ENCODE measurements around the gene KCNQ2. TPM values are rescaled to one million over a fixed set of nuclear protein-coding genes. Genes with fewer than 3 reads are reported as not detected.

The KCNQ2 gene
- total and polyA plus RNA-seq, 2 experiments from 2014 or later = 68.5 to 92.4 TPM

- Histone ChIP-seq H3K79me2 (replicated peaks; ENCODE audit: insufficient read depth) (no peaks in the 10 kb centered on the region), H3K9me2 (ENCODE audit: insufficient read depth) (no peaks in the 10 kb centered on the region), H3F3A (replicated peaks; ENCODE audit: low read depth) (no peaks in the 10 kb centered on the region), H3K27ac (ENCODE audit: low read depth) (no peak overlapping the region), H2AFZ (no peak overlapping the region), H3K4me2 (no peak overlapping the region), H3K4me3 (no peak overlapping the region), H4K20me1 (replicated peaks; ENCODE audit: insufficient read depth) (no peaks in the 10 kb centered on the region), H3K27me3 (ENCODE audit: insufficient read depth) (peaks cover 36% of the 10 kb centered on the region), H3K36me3 (ENCODE audit: insufficient read depth) (no peaks in the 10 kb centered on the region), H3K4me1 (ENCODE audit: insufficient read depth) (peaks cover 20% of the 10 kb centered on the region)
- Mint-ChIP-seq H3K4me3 (peak overlapping the region; percentile 57; the same call in 1 of the 3 replicates), H3K27ac (no peak overlapping the region), H3K36me3 (ENCODE audit: low read depth) (no peaks in the 10 kb centered on the region; the same call in 2 of the 3 replicates), H3K27me3 (ENCODE audit: insufficient read depth, low read depth, poor library complexity) (peaks cover 28% of the 10 kb centered on the region), H3K4me1 (peaks cover 5% of the 10 kb centered on the region; the same call in 2 of the 3 replicates), H3K9me3 (peaks cover 11% of the 10 kb centered on the region; the same call in 1 of the 3 replicates)
- DNase-seq (ENCODE audit: low spot score) (no peak), ATAC-seq (no peak)
- TF ChIP-seq EZH2 (IDR thresholded peaks at IDR 0.05; ENCODE audit: low read depth, unreplicated experiment) = no peak
- no peak for TF ChIP-seq NANOG (IDR thresholded peaks at IDR 0.05; ENCODE audit: borderline replicate concordance)
- TF ChIP-seq, protein P1, sequence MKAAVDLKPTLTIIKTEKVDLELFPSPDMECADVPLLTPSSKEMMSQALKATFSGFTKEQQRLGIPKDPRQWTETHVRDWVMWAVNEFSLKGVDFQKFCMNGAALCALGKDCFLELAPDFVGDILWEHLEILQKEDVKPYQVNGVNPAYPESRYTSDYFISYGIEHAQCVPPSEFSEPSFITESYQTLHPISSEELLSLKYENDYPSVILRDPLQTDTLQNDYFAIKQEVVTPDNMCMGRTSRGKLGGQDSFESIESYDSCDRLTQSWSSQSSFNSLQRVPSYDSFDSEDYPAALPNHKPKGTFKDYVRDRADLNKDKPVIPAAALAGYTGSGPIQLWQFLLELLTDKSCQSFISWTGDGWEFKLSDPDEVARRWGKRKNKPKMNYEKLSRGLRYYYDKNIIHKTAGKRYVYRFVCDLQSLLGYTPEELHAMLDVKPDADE (IDR thresholded peaks at IDR 0.05) = no peak
- no peak for TF ChIP-seq ZNF331 (CRISPR knock-in tag; IDR thresholded peaks at IDR 0.05; ENCODE audit: low read depth)
- TF ChIP-seq STAT1 (IDR thresholded peaks at IDR 0.05; ENCODE audit: unreplicated experiment) = no peak
- no peak for TF ChIP-seq ZNF114 (CRISPR knock-in tag; IDR thresholded peaks at IDR 0.05)
- no peak for TF ChIP-seq EZH2phosphoT487 (IDR thresholded peaks at IDR 0.05; ENCODE audit: unreplicated experiment)
- no peak for TF ChIP-seq POLR2AphosphoS5 (IDR thresholded peaks at IDR 0.05; ENCODE audit: low read depth)
- no peak for TF ChIP-seq ZNF462 (CRISPR knock-in tag; IDR thresholded peaks at IDR 0.05)
- TF ChIP-seq, protein P2, sequence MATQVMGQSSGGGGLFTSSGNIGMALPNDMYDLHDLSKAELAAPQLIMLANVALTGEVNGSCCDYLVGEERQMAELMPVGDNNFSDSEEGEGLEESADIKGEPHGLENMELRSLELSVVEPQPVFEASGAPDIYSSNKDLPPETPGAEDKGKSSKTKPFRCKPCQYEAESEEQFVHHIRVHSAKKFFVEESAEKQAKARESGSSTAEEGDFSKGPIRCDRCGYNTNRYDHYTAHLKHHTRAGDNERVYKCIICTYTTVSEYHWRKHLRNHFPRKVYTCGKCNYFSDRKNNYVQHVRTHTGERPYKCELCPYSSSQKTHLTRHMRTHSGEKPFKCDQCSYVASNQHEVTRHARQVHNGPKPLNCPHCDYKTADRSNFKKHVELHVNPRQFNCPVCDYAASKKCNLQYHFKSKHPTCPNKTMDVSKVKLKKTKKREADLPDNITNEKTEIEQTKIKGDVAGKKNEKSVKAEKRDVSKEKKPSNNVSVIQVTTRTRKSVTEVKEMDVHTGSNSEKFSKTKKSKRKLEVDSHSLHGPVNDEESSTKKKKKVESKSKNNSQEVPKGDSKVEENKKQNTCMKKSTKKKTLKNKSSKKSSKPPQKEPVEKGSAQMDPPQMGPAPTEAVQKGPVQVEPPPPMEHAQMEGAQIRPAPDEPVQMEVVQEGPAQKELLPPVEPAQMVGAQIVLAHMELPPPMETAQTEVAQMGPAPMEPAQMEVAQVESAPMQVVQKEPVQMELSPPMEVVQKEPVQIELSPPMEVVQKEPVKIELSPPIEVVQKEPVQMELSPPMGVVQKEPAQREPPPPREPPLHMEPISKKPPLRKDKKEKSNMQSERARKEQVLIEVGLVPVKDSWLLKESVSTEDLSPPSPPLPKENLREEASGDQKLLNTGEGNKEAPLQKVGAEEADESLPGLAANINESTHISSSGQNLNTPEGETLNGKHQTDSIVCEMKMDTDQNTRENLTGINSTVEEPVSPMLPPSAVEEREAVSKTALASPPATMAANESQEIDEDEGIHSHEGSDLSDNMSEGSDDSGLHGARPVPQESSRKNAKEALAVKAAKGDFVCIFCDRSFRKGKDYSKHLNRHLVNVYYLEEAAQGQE (IDR thresholded peaks at IDR 0.05; ENCODE audit: unreplicated experiment) = no peak
- TF ChIP-seq CREB1 (CRISPR knock-in tag; IDR thresholded peaks at IDR 0.05; ENCODE audit: low read depth) = no peak
- TF ChIP-seq JUNB (IDR thresholded peaks at IDR 0.05; ENCODE audit: unreplicated experiment) = no peak
- TF ChIP-seq, protein P3, sequence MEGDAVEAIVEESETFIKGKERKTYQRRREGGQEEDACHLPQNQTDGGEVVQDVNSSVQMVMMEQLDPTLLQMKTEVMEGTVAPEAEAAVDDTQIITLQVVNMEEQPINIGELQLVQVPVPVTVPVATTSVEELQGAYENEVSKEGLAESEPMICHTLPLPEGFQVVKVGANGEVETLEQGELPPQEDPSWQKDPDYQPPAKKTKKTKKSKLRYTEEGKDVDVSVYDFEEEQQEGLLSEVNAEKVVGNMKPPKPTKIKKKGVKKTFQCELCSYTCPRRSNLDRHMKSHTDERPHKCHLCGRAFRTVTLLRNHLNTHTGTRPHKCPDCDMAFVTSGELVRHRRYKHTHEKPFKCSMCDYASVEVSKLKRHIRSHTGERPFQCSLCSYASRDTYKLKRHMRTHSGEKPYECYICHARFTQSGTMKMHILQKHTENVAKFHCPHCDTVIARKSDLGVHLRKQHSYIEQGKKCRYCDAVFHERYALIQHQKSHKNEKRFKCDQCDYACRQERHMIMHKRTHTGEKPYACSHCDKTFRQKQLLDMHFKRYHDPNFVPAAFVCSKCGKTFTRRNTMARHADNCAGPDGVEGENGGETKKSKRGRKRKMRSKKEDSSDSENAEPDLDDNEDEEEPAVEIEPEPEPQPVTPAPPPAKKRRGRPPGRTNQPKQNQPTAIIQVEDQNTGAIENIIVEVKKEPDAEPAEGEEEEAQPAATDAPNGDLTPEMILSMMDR (conservative IDR thresholded peaks at IDR 0.05; ENCODE audit: low read depth in 2 of 2) = no peak
These were observed 27.9 kb upstream of the KCNQ2 start for GRCh38 chr20:63500151-63500901.

Data from GM23338 (cell line).